Left forelimb (tissue), 1 donor: ENCODE measurements around the gene AGTRAP.

Experiments
- DNase-seq: peaks from one replicate; pipeline ENCODE4 v3.0.0-alpha.2; 2018; ENCODE audit warnings: low spot score

AGTRAP gene

DNA sequence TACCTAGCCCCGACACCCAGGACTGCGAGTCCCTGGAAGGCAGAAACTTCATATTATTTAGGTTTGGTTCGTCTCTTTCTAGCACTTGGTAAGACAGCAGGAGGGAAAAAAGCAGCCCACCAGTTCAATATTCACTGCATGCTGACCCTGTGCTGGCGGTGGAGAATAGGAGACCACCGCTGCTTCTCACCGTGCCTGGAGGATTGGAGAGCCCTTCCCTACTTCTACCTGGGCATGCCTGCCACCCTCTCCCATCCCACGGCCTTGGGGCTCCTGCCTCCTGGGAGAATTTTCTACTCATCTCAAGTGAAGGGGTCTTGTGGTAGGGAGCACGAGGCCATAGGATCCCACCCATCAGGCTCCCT is 64.4 kb downstream of the AGTRAP start:
- no peak for DNase-seq
